Endothelial cell of umbilical vein (primary cell): Measurements from ENCODE around the gene SLC2A4. TPM values are rescaled to one million over a fixed set of nuclear protein-coding genes. Genes with fewer than 3 reads are reported as not detected.

Experiments
- BruUV-seq: library from RNA; stranded (reverse); fragments of 400-500 nt; replicated peaks from 2 replicates; lab custom pipeline; 2021; lab: Mats Ljungman, UMichigan
- CTCF ChIA-PET: fragments of 300-600, 350-600 bp; sonication (Branson Sonifier 250); formaldehyde crosslinking; loops from one replicate; lab custom pipeline; 2021; ENCODE audit warnings: antibody characterized with exemption, inconsistent platforms; lab: Charles Lee
- POLR2A ChIA-PET: fragments of 300-600, 350-600 bp; sonication (Branson Sonifier 250); formaldehyde crosslinking; loops from one replicate; lab custom pipeline; 2021; ENCODE audit warnings: antibody characterized with exemption, inconsistent platforms; lab: Charles Lee
- DNase-seq: peaks from one replicate; pipeline ENCODE4 v3.0.0-alpha.2; 2011; ENCODE audit warnings: low read depth, low spot score
- FAIRE-seq: peaks from 2 replicates; lab custom pipeline; 2011; peaks lifted over from hg19 to GRCh38; lab: Jason Lieb, UNC
- H2AFZ ChIP-seq: 2 replicates; pipeline ENCODE4 v1.6.0; 2012; ENCODE audit warnings: low read depth, low read length, control low read depth, inconsistent platforms
- H3K27ac ChIP-seq: 2 replicates; pipeline ENCODE4 v1.5.1; 2011; ENCODE audit warnings: low read depth, mild to moderate bottlenecking, control low read depth, low read length, moderate library complexity; ENCODE audit not compliant: insufficient read depth
- H3K27me3 ChIP-seq, 2 experiments: 2 replicates each; pipeline versions ENCODE4 v1.6.0 to v1.6.1; 2011; ENCODE audit warnings: low read length in 2 of 2, mixed read lengths in 1 of 2; ENCODE audit not compliant: control insufficient read depth in 2 of 2, insufficient read depth in 2 of 2
- H3K36me3 ChIP-seq, 2 experiments: 2 replicates in 1 of 2; 3 replicates in 1 of 2; pipeline ENCODE4 v1.5.1; 2011; ENCODE audit warnings: low read length in 2 of 2, mild to moderate bottlenecking in 1 of 2, moderate library complexity in 1 of 2; ENCODE audit not compliant: control insufficient read depth in 2 of 2, insufficient read depth in 2 of 2; ENCODE audit errors: extremely low read depth in 1 of 2
- H3K4me1 ChIP-seq: 3 replicates; pipeline ENCODE4 v1.5.1; 2011; ENCODE audit warnings: mild to moderate bottlenecking, low read length; ENCODE audit not compliant: control insufficient read depth, insufficient read depth; ENCODE audit errors: extremely low read depth
- H3K4me2 ChIP-seq: 2 replicates; pipeline ENCODE4 v1.6.1; 2011; ENCODE audit warnings: low read length, control low read depth, mixed read lengths; ENCODE audit not compliant: insufficient read depth
- H3K4me3 ChIP-seq, 3 experiments: fragments of 200-600 bp in 1 of 3; sonication (generic), shearing (Covaris generic) in 1 of 3; replicated peaks in 1 of 3; 2 replicates each; pipeline ENCODE4 v1.5.1; 2011 to 2016; ENCODE audit warnings: control low read depth in 3 of 3, low read length in 3 of 3, mild to moderate bottlenecking in 2 of 3, inconsistent platforms in 1 of 3, low read depth in 1 of 3, moderate library complexity in 1 of 3; ENCODE audit not compliant: insufficient read depth in 1 of 3
- H3K79me2 ChIP-seq: 2 replicates; pipeline ENCODE4 v1.6.0; 2012; ENCODE audit warnings: low read length, inconsistent platforms; ENCODE audit not compliant: control insufficient read depth, insufficient read depth
- H3K9ac ChIP-seq: replicated peaks from 2 replicates; pipeline ENCODE3; 2011; ENCODE audit warnings: low read length, control low read depth; ENCODE audit not compliant: insufficient read depth; ENCODE audit errors: extremely low read depth
- H3K9me1 ChIP-seq: replicated peaks from 3 replicates; pipeline ENCODE4 v1.6.0; 2011; ENCODE audit warnings: mild to moderate bottlenecking, low read length; ENCODE audit not compliant: control insufficient read depth, insufficient read depth; ENCODE audit errors: extremely low read depth
- H3K9me3 ChIP-seq: replicated peaks from 2 replicates; pipeline ENCODE4 v1.5.1; 2012; ENCODE audit warnings: low read length, inconsistent platforms; ENCODE audit not compliant: control insufficient read depth, insufficient read depth
- H4K20me1 ChIP-seq: replicated peaks from 2 replicates; pipeline ENCODE3; 2011; ENCODE audit warnings: mild to moderate bottlenecking, low read length; ENCODE audit not compliant: control insufficient read depth, insufficient read depth; ENCODE audit errors: extremely low read depth
- CTCF ChIP-seq, 2 donors: IDR thresholded peaks; 1 replicate in 1 of 2; 2 replicates in 1 of 2; pipeline ENCODE4 v1.5.1; 2011; ENCODE audit warnings: low read length in 2 of 2, mild to moderate bottlenecking in 2 of 2, moderate library complexity in 2 of 2, control low read depth in 1 of 2, inconsistent platforms in 1 of 2, low read depth in 1 of 2; ENCODE audit not compliant: insufficient read depth in 1 of 2; ENCODE audit errors: extremely low read depth in 1 of 2
- EZH2 ChIP-seq: IDR thresholded peaks from 2 replicates; pipeline ENCODE4 v1.6.1; 2012; ENCODE audit warnings: borderline replicate concordance, low read depth, mild to moderate bottlenecking, moderate library complexity, low read length, inconsistent platforms; ENCODE audit not compliant: severe bottlenecking
- FOS ChIP-seq: IDR thresholded peaks from 2 replicates; pipeline ENCODE4 v1.6.1; 2011; ENCODE audit warnings: mild to moderate bottlenecking, low read length, moderate library complexity, borderline replicate concordance; ENCODE audit not compliant: insufficient read depth
- GATA2 ChIP-seq: IDR thresholded peaks from 2 replicates; pipeline ENCODE4 v1.7.0; 2011; ENCODE audit warnings: low read depth, mild to moderate bottlenecking, moderate library complexity, mixed read lengths, low read length; ENCODE audit not compliant: insufficient read length, insufficient read depth
- JUN ChIP-seq: IDR thresholded peaks from 2 replicates; pipeline ENCODE4 v1.6.1; 2011; ENCODE audit warnings: borderline replicate concordance, low read depth; ENCODE audit not compliant: insufficient read length, insufficient read depth
- MAX ChIP-seq: IDR thresholded peaks from 2 replicates; pipeline ENCODE4 v1.6.1; 2011; ENCODE audit not compliant: insufficient read depth, insufficient read length
- MYC ChIP-seq: IDR thresholded peaks from one replicate; pipeline ENCODE4 v1.6.1; 2011; ENCODE audit warnings: mild to moderate bottlenecking, low read depth, low read length
- POLR2A ChIP-seq: IDR thresholded peaks from 2 replicates; pipeline ENCODE4 v1.6.1; 2012; ENCODE audit warnings: low read depth, mild to moderate bottlenecking, control low read depth, low read length
- POLR2AphosphoS5 ChIP-seq: IDR thresholded peaks from 2 replicates; pipeline ENCODE4 v1.6.1; 2012; ENCODE audit warnings: low read depth, mild to moderate bottlenecking, control low read depth, low read length, moderate library complexity; ENCODE audit not compliant: insufficient read depth
- dilution Hi-C: fragments of 300-500 bp; cut with MboI; formaldehyde crosslinking; loops from one replicate; pipeline ENCODE4 v1.15.0; 2019; ENCODE audit warnings: low sequenced_read_pairs; ENCODE audit not compliant: extremely low pct_ligation_motif_present
- intact Hi-C: fragments of 100-400 bp; cut with micrococcal nuclease; formaldehyde crosslinking; loops from one replicate; pipeline ENCODE4 v1.10.0; 2022
- polyA plus RNA-seq, 4 experiments: library from polyadenylated mRNA; depleted of rRNA in 3 of 4; stranded (reverse) in 3 of 4; unstranded in 1 of 4; fragments of >200 nt; gene quantifications; 2 replicates each; pipeline versions ENCODE4 v1.2.1 to v1.2.3, GENCODE V29; 2011 to 2012; ENCODE audit warnings: missing spikeins in 1 of 4
- total RNA-seq: library from RNA; stranded (reverse); gene quantifications from 2 replicates; pipeline ENCODE4 v1.2.3, GENCODE V29; 2021

The SLC2A4 gene
- total and polyA plus RNA-seq, 2 donors (not counting 3 experiments of a cell fraction or from before 2014, with no cell fraction given), result 0.12 TPM; not detected in 1

DNA sequence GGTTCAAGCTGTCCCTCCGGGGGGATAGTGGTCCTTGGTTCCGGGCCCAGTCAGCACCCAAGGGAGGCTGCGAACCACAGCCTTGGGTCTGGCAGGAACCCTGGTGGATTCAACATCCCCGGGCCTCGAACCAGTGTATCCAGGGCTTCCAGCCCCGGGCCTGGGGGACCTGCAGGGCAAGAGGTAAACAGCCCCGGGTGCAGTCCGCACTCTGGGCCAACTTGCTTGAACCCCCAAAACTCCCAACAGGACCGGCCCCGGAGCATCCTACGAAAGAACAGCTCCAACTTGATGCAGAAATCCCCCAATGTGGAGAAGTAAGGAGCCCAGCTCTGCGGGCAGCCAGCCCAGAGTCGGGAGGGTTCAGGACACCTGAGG lies 49.1 kb downstream of the SLC2A4 start:
- peaks cover 0 to 3% of the 10 kb centered on the region in 2 experiments for H3K36me3 ChIP-seq
- H3K79me2 ChIP-seq, result peaks cover 10% of the 10 kb centered on the region
- ChIA-PET POLR2A (interaction anchor here (1.7 kb wide), 1 partner anchor 15 kb away, joined by 5 read pairs; no protein-coding TSS in a partner anchor), CTCF (interaction anchor here (0.9 to 1.9 kb wide), 4 partner anchors 9 to 34 kb away, joined by 3 to 13 read pairs (median 6); no protein-coding TSS in a partner anchor)
- peak overlapping the region; percentile 80 to 86 (median 81) for H3K4me3 ChIP-seq
- H3K27me3 ChIP-seq, result peaks cover 0 to 2% of the 10 kb centered on the region in 2 experiments
- peak overlapping the region; percentile 12 for H3K27ac ChIP-seq
- no TSS peak for BruUV-seq
- no peaks in the 10 kb centered on the region for H4K20me1 ChIP-seq
- peak overlapping the region; percentile 97 for H2AFZ ChIP-seq
- H3K9me1 ChIP-seq, result no peaks in the 10 kb centered on the region
- H3K4me2 ChIP-seq, result peak overlapping the region; percentile 95
- TF ChIP-seq CTCF (IDR thresholded peaks at IDR 0.05; ENCODE audit: extremely low read depth in 1 of 2, insufficient read depth in 1 of 2, low read depth in 1 of 2, low read length in 2 of 2), result no peak
- intact Hi-C loops (no loop called here), dilution Hi-C loops (no loop called here)
- H3K9ac ChIP-seq, result peak overlapping the region; percentile 46
- no peaks in the 10 kb centered on the region for H3K9me3 ChIP-seq
- no peak for FAIRE-seq
- no peak for DNase-seq
- H3K4me1 ChIP-seq, result peaks cover 10% of the 10 kb centered on the region

- Histone ChIP-seq H3K9ac (no peak overlapping the region), H3K79me2 (peaks cover 10% of the 10 kb centered on the region), H3K27ac (no peak overlapping the region), H3K9me3 (no peaks in the 10 kb centered on the region), H3K4me2 (no peak overlapping the region), H3K9me1 (no peaks in the 10 kb centered on the region), H2AFZ (no peak overlapping the region), H4K20me1 (no peaks in the 10 kb centered on the region), H3K27me3 (peaks cover 0 to 2% of the 10 kb centered on the region in 2 experiments), H3K36me3 (no peaks in the 10 kb centered on the region), H3K4me3 (no peak overlapping the region), H3K4me1 (peaks cover 10% of the 10 kb centered on the region)
- intact Hi-C loops (no loop called here), dilution Hi-C loops (no loop called here)
- TF ChIP-seq FOS (no peak), EZH2 (no peak), CTCF (IDR thresholded peaks at IDR 0.05; ENCODE audit: extremely low read depth in 1 of 2, insufficient read depth in 1 of 2, low read depth in 1 of 2, low read length in 2 of 2) (no peak), MYC (no peak), JUN (no peak), POLR2A (no peak), GATA2 (no peak), MAX (no peak), POLR2AphosphoS5 (no peak)
- DNase-seq, result no peak
- FAIRE-seq, result no peak
- ChIA-PET POLR2A (no interaction called here), CTCF (no interaction called here)
- no TSS peak for BruUV-seq
Observed at GRCh38 chr17:7332111-7332510, 50.6 kb downstream of the SLC2A4 start.
